ENCODE results near the gene PBX2.
A peak's percentile ranks its signal among the peaks of the same experiment; 100 is the strongest.

PBX2 gene

DNA sequence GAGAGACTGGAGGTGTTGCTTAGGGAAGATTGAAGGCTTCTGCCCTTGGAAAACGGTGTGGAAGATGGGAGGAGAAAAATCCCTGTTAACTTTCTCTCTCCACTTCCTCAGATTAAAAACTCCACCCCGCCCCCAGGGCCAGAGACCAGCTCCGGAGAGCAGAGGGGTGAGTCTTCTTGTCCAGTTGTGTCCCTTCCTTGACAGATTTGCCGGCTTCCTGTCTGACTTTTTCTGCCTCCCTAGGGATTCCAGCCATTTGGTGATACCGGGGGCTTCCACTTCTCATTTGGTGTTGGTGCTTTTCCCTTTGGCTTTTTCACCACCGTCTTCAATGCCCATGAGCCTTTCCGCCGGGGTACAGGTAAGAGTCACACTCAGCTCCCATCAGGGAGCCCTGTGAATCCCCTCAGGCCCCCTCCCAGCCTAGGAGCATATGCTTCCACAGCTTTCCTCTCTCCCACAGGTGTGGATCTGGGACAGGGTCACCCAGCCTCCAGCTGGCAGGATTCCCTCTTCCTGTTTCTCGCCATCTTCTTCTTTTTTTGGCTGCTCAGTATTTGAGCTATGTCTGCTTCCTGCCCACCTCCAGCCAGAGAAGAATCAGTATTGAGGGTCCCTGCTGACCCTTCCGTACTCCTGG, 10.1 kb downstream of the PBX2 start:
- no peak overlapping the region for H3K4me3 ChIP-seq (ENCODE audit: insufficient read length, low read depth)
- peaks cover 32% of the 10 kb centered on the region for H3K36me3 ChIP-seq (ENCODE audit: insufficient read depth, insufficient read length, low read length)
- no peak overlapping the region for H3K9ac ChIP-seq (ENCODE audit: insufficient read length, low read depth)
- peaks cover 5% of the 10 kb centered on the region for H3K4me1 ChIP-seq (ENCODE audit: insufficient read depth, insufficient read length)
- H3K27me3 ChIP-seq (ENCODE audit: insufficient read depth, insufficient read length): no peaks in the 10 kb centered on the region
- H3K9me3 ChIP-seq (ENCODE audit: insufficient read depth, low read length): no peaks in the 10 kb centered on the region
- DNase-seq (ENCODE audit: low read depth, low spot score): no peak
- TF ChIP-seq SUZ12 (IDR thresholded peaks at IDR 0.05; ENCODE audit: extremely low read depth, insufficient read depth, insufficient read length): no peak
- TF ChIP-seq YY1 (IDR thresholded peaks at IDR 0.05; ENCODE audit: insufficient read depth, insufficient read length): no peak
- no peak for TF ChIP-seq ZNF274 (IDR thresholded peaks at IDR 0.05; ENCODE audit: low read depth, low read length)

DNA sequence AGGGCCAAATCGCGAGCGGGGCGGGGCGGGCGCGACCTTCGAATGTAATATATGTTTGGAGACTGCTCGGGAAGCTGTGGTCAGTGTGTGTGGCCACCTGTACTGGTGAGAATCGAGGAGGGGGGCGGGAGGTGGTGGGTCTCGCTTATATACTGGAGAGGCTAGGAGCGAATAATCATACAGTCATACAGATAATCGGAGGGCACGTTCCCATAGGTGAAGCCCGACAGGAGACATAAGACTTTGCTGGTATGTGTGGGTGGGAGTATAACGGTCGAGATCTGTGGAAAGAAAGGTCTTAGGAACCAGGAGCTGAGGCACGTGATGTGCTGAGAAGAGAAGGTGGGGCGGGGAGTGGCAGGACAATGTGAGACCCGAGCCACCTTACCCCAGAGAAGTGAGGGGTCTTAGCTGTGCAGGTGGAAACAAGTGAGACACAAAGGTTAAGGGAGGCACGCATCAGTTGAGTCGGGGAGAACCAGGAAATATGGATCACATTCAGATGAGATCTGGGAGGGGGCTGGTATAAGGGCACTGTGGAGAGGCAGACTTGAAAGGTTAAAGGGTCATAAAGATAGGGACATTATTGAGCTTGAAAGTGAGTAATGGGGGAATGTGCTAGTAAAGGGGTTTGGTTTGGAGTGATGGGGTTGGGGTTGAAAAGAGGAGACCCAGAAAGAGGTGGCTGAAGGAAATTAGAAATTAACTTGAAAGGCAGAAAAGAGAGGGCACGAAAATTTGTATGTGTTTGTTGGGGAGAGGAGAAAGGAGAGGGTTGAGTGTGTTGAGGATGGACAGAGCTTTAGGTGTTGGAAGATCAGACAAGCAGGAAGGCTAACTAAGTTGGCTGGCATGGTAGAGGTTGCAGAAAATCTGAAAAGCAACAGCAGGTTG, 11.2 kb downstream of the PBX2 start:
- no peak for DNase-seq (ENCODE audit: low read depth, low spot score)
- no peaks in the 10 kb centered on the region for H3K27me3 ChIP-seq (ENCODE audit: insufficient read depth, insufficient read length)
- peaks cover 3% of the 10 kb centered on the region for H3K4me1 ChIP-seq (ENCODE audit: insufficient read depth, insufficient read length)
- no peak for TF ChIP-seq YY1 (IDR thresholded peaks at IDR 0.05; ENCODE audit: insufficient read depth, insufficient read length)
- TF ChIP-seq ZNF274 (IDR thresholded peaks at IDR 0.05; ENCODE audit: low read depth, low read length): no peak
- no peak for TF ChIP-seq SUZ12 (IDR thresholded peaks at IDR 0.05; ENCODE audit: extremely low read depth, insufficient read depth, insufficient read length)
- H3K9ac ChIP-seq (ENCODE audit: insufficient read length, low read depth): peak overlapping the region; percentile 80
- no peaks in the 10 kb centered on the region for H3K9me3 ChIP-seq (ENCODE audit: insufficient read depth, low read length)
- H3K36me3 ChIP-seq (ENCODE audit: insufficient read depth, insufficient read length, low read length): peaks cover 40% of the 10 kb centered on the region
- H3K4me3 ChIP-seq (ENCODE audit: insufficient read length, low read depth): peak overlapping the region; percentile 69

DNA sequence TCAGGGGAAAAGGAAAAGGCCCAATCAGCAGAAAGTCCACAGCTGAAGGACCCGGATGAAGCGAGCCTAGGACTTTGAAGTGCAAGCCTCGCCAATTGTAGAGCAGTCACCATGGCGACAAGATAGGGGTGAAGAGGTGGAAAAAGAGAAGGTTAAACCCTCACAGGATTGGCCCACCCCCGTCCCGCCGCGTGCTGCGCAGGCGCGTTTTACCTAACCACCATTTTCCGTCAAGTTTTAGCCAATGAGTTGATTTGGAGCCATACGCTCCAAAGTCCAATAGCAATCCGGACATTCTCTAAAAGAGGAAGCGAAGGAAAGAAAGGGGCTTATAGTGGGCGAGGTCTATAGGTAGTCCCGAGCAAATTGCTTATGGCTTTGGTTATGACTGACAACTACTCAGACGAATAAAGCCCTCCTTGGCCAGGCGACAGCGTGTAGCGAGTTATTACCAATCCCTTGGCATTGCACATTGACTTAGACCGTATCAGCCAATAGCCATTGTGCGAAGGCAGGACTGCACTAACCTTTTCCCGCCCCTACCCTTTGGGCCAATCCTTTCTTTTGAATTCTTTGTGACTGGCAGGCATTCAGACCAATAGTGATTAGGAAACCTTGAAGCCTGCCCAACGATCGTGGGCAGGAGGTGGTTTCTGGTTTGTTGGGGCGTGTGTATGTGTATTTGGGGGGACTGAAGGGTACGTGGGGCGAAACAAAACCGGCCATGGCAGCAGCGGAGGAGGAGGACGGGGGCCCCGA, 12.0 kb downstream of the PBX2 start, which contains the start of gene RNF5:
TSS of gene RNF5 (plus strand) at position 618 of the 759 bp plus-strand sequence. CDS start at position 725, 107 bp downstream.
- Histone ChIP-seq H3K4me3 (ENCODE audit: insufficient read length, low read depth) (peak within 1 kb of the TSS; percentile 69), H3K27me3 (ENCODE audit: insufficient read depth, insufficient read length) (no peaks in the 10 kb centered on the region), H3K4me1 (ENCODE audit: insufficient read depth, insufficient read length) (peaks cover 3% of the 10 kb centered on the region), H3K9ac (ENCODE audit: insufficient read length, low read depth) (peak within 1 kb of the TSS; percentile 80), H3K9me3 (ENCODE audit: insufficient read depth, low read length) (no peaks in the 10 kb centered on the region), H3K36me3 (ENCODE audit: insufficient read depth, insufficient read length, low read length) (peaks cover 42% of the 10 kb centered on the region)
- no peak for TF ChIP-seq SUZ12 (IDR thresholded peaks at IDR 0.05; ENCODE audit: extremely low read depth, insufficient read depth, insufficient read length)
- TF ChIP-seq ZNF274 (IDR thresholded peaks at IDR 0.05; ENCODE audit: low read depth, low read length): no peak
- TF ChIP-seq YY1 (IDR thresholded peaks at IDR 0.05; ENCODE audit: insufficient read depth, insufficient read length): no peak
- DNase-seq (ENCODE audit: low read depth, low spot score): peak; percentile 96

- H3K36me3 ChIP-seq (ENCODE audit: insufficient read depth, insufficient read length, low read length): peaks cover 41% of the 10 kb centered on the region
- H3K27me3 ChIP-seq (ENCODE audit: insufficient read depth, insufficient read length): no peaks in the 10 kb centered on the region
- H3K4me1 ChIP-seq (ENCODE audit: insufficient read depth, insufficient read length): no peaks in the 10 kb centered on the region
- no peak for TF ChIP-seq ZNF274 (IDR thresholded peaks at IDR 0.05; ENCODE audit: low read depth, low read length)
- TF ChIP-seq SUZ12 (IDR thresholded peaks at IDR 0.05; ENCODE audit: extremely low read depth, insufficient read depth, insufficient read length): no peak
- TF ChIP-seq YY1 (IDR thresholded peaks at IDR 0.05; ENCODE audit: insufficient read depth, insufficient read length): no peak
- H3K9me3 ChIP-seq (ENCODE audit: insufficient read depth, low read length): no peaks in the 10 kb centered on the region
- DNase-seq (ENCODE audit: low read depth, low spot score): no peak
- peak overlapping the region; percentile 76 for H3K9ac ChIP-seq (ENCODE audit: insufficient read length, low read depth)
- peak overlapping the region; percentile 69 for H3K4me3 ChIP-seq (ENCODE audit: insufficient read length, low read depth)
Observed at GRCh38 chr6:32177183-32177787, 12.7 kb downstream of the PBX2 start.

DNA sequence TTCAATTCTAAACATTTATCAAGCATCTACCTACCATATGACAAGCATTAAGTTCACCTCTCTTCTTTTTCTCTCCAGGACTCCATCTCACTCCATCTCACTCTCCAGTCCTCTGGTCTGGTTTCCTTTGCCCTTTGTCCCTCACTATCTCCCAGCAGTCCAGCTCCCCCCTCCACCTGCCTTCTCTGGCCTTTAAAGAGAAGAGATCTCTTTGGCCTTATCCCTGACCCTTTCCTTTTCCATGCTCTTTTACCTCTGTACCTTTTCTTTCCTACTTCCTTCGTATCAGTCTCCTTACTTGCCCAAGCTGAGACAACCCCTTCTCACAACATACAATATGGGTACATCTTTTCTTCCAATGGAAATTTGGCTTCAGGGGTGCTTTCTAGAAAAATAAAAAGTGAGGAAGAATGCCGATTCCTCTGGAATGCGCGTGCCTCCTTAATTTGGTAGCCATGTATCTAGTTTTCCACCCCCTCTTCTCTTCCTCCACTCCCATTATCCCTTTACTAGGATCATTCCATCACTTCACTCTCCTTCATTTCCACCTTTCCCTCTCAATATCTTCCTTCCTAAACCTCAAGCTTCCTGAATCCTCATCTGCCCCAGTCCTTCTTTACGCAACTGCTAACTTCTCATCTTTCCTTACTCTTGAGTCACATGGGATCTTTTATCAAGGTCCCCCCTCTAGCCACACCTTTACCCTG, 13.4 kb downstream of the PBX2 start:
- peak overlapping the region; percentile 76 for H3K9ac ChIP-seq (ENCODE audit: insufficient read length, low read depth)
- H3K4me1 ChIP-seq (ENCODE audit: insufficient read depth, insufficient read length): no peaks in the 10 kb centered on the region
- H3K4me3 ChIP-seq (ENCODE audit: insufficient read length, low read depth): peak overlapping the region; percentile 69
- DNase-seq (ENCODE audit: low read depth, low spot score): no peak
- TF ChIP-seq YY1 (IDR thresholded peaks at IDR 0.05; ENCODE audit: insufficient read depth, insufficient read length) (no peak), SUZ12 (IDR thresholded peaks at IDR 0.05; ENCODE audit: extremely low read depth, insufficient read depth, insufficient read length) (no peak)
- H3K27me3 ChIP-seq (ENCODE audit: insufficient read depth, insufficient read length): no peaks in the 10 kb centered on the region
- peaks cover 39% of the 10 kb centered on the region for H3K36me3 ChIP-seq (ENCODE audit: insufficient read depth, insufficient read length, low read length)
- H3K9me3 ChIP-seq (ENCODE audit: insufficient read depth, low read length): no peaks in the 10 kb centered on the region

DNA sequence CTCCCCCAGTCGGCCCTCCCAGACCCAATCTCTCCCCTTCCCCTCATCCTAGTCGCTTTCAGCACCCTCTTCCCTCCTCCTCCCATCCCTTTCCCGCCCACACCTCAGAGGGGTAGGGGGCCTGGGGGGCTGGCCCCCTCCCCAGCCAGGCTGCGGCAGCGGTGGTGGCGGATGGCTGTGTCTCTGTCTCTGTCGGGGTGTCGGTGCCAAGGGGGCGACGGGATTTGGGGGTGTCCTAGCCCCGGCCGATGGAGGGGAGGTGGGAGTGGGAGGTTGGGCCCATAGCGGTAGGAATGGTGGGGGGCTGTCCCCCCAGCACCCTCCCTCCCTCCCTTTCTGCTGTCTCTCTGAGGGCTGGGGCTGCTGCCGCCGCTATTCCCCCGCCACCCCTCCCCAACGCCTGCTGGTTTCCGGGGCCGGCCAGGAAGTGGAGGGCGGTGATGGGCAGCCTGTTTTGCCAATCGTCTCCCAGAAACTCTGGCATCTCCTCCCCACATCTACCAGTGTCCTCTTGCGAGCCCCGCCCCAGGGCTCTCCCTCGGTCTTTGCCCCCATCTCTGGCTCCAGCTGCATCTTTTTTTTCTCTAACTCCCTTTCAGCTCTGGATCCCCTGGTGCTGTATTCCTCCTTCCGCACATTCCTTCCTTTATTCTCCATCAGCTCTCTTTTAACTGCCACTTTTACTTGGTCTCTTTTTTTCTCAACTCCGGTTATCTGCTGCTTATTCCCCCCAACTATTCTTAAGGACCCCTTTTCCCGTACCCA, 14.1 kb downstream of the PBX2 start, which contains the start of gene AGPAT1:
TSS of gene AGPAT1 (minus strand) at position 374 of the 765 bp plus-strand sequence. CDS start 4,588 bp downstream, outside the sequence.
- TF ChIP-seq ZNF274 (IDR thresholded peaks at IDR 0.05; ENCODE audit: low read depth, low read length): no peak
- no peak for TF ChIP-seq SUZ12 (IDR thresholded peaks at IDR 0.05; ENCODE audit: extremely low read depth, insufficient read depth, insufficient read length)
- TF ChIP-seq YY1 (IDR thresholded peaks at IDR 0.05; ENCODE audit: insufficient read depth, insufficient read length): no peak
- Histone ChIP-seq H3K4me1 (ENCODE audit: insufficient read depth, insufficient read length) (no peaks in the 10 kb centered on the region), H3K27me3 (ENCODE audit: insufficient read depth, insufficient read length) (no peaks in the 10 kb centered on the region), H3K36me3 (ENCODE audit: insufficient read depth, insufficient read length, low read length) (peaks cover 39% of the 10 kb centered on the region), H3K9ac (ENCODE audit: insufficient read length, low read depth) (peak within 1 kb of the TSS; percentile 95), H3K4me3 (ENCODE audit: insufficient read length, low read depth) (peak within 1 kb of the TSS; percentile 87), H3K9me3 (ENCODE audit: insufficient read depth, low read length) (no peaks in the 10 kb centered on the region)
- DNase-seq (ENCODE audit: low read depth, low spot score): peak; percentile 89
